GM20000 (cell line): ENCODE measurements around the gene CDK5R2.

Experiments used
- DNase-seq: peaks from one replicate; pipeline ENCODE4 v3.0.0; 2012; ENCODE audit warnings: low spot score
- TF ChIP-seq, protein P1 (sequence below): IDR thresholded peaks from 2 replicates; pipeline ENCODE4 v1.5.1; 2012; ENCODE audit warnings: mild to moderate bottlenecking, control low read depth; ENCODE audit errors: extremely low read depth, missing control alignments

Gene CDK5R2

DNA sequence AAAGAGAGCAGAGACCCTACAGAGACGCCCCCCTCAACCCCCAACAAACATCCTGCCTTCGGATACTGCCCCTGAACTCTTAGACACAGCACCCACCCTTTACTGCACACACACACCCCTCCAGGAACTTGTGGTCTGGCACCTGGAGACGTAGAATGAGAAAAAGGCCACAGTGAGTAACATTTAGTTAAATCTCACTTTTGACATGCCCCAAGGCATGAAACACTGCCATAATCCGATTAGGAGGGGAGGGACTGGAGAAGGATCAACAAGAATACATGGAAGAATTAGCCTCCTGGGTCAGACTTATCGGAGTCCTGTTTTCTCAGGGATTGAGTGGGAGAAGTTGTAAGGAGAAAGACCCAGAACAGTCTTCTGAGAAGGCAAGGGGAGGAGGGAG is 4.1 kb downstream of the CDK5R2 start:
- no peak for DNase-seq

GRCh38 chr2:218964041-218964771 is 4.7 kb downstream of the CDK5R2 start:
- TF ChIP-seq, protein P1, sequence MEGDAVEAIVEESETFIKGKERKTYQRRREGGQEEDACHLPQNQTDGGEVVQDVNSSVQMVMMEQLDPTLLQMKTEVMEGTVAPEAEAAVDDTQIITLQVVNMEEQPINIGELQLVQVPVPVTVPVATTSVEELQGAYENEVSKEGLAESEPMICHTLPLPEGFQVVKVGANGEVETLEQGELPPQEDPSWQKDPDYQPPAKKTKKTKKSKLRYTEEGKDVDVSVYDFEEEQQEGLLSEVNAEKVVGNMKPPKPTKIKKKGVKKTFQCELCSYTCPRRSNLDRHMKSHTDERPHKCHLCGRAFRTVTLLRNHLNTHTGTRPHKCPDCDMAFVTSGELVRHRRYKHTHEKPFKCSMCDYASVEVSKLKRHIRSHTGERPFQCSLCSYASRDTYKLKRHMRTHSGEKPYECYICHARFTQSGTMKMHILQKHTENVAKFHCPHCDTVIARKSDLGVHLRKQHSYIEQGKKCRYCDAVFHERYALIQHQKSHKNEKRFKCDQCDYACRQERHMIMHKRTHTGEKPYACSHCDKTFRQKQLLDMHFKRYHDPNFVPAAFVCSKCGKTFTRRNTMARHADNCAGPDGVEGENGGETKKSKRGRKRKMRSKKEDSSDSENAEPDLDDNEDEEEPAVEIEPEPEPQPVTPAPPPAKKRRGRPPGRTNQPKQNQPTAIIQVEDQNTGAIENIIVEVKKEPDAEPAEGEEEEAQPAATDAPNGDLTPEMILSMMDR, result no peak
- no peak for DNase-seq

More for the DNA sequence above, 4.1 kb downstream of the CDK5R2 start:
- TF ChIP-seq, protein P1, result no peak

DNA sequence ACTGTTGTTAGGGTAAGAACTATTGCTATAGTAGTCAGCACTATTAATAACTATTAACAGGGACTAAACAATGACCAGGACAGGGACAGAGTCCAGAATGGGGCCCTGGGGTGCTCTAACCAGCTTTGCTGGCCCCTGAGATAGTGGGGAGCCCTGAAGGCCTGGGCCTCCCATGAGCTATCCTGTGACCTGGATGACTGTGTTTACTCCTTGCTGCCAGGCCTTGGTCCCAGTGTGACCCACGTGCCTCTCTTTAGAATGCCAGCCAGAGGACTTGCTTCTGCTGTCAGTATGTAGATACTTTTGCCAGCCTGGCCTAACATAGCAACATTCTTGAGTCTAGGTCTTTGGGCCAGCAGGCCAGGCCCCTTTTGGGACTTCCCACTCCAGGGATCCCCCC is 11.4 kb downstream of the CDK5R2 start:
- TF ChIP-seq, protein P1, result no peak
- no peak for DNase-seq

GRCh38 chr2:218975060-218975777 is 15.8 kb downstream of the CDK5R2 start:
- TF ChIP-seq, protein P1, result no peak
- peak; percentile 1 for DNase-seq

DNA sequence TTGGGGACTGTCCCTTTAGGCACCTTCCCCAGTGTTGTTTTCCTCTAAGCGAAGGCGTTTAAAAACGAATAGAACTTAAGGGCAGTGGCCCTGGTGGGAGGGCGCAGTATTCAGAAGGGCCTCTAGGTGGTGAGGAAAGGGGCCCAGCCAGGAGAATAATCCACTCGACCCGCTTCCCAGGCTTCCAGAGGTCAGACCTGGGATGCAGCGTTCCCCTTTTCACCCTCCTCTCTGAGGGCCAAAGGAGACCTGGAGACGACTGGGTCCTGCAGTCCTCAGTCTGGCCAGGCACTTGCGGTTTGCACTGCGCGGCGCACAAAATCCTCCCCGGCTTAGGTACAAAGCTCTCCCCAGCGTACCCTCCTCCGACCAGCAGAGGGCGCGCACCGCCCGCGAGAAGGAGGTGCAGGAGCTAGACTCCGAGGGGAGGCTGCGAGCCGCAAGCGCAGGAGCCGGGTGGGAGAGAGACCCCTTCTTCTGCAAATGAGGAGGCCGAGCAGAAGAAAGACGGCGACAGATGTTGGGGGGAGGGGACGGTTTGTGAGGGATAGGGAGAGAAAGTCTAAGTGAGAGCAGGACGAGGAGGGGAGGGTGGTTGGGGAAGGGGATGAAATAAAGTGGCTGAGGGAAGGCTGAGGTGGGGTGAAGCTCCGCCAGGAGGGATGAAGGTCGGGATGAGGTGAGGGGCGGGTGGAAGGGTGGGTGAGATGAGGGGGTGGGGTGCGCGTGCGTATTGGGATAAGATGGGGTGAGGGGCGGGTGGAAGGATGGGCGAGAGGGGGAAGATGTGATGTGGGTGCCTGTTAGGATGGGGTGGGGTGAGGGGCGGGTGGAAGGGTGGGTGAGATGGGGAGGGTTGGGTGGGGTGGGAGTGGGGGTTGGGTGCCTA is 20.6 kb downstream of the CDK5R2 start:
- TF ChIP-seq, protein P1, result peak; percentile 96
- peak; percentile 88 for DNase-seq

- DNase-seq, result peak; percentile 33
- TF ChIP-seq, protein P1, result no peak
These were observed 21.4 kb downstream of the CDK5R2 start for GRCh38 chr2:218980735-218981389.
